Prostate gland (tissue), 2 donors: ENCODE measurements around the gene P2RX1.

Experiments
- POLR2A ChIP-seq: fragments of 450-650 bp; IDR thresholded peaks from one replicate; pipeline ENCODE4 v1.6.1; 2016; ENCODE audit warnings: antibody characterized with exemption, mild to moderate bottlenecking
- TF ChIP-seq, protein P1 (sequence below), 4 experiments: fragments of 200-600 bp in 2 of 4; fragments of 450-650 bp in 2 of 4; sonication (generic) in 2 of 4; IDR thresholded peaks; 1 replicate in 3 of 4; 2 replicates in 1 of 4; pipeline ENCODE4 v1.5.1; 2016 to 2019; ENCODE audit warnings: antibody characterized with exemption in 4 of 4, mild to moderate bottlenecking in 2 of 4, moderate library complexity in 2 of 4

DNA sequence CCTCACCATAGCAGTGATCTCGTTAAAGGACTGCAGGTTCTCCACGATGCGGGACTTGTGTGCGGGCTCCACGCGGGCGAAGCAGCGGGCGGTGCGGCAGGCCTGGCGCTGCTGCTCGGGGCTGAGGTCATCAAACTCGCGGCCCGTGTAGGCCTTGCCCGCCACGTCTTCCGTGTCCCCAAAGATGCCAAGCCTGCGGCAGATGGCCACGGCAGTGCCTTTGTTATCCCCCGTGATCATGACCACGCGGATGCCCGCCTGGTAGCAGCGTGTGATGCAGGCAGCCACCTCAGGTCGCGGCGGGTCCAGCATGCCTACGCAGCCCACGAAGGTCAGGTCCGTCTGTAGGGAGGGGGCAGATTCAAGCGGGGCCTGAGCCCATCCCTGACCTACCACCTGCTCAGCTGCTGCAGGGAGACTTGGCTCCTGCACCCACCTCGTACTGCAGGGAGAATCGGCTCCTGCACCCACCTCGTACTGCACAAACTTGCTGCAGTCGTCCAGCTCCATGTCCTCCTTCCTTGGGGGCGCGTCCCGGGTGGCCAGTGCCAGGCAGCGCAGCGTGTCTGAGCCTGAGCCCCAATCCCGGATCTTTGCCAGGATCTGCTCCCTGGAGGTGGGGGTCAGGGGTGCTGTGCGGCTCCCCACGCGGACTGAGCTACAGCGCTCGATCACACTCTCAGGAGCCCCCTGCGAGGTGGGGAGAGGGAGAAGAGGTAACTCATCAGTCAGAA is 24.9 kb upstream of the P2RX1 start:
- TF ChIP-seq, protein P1, sequence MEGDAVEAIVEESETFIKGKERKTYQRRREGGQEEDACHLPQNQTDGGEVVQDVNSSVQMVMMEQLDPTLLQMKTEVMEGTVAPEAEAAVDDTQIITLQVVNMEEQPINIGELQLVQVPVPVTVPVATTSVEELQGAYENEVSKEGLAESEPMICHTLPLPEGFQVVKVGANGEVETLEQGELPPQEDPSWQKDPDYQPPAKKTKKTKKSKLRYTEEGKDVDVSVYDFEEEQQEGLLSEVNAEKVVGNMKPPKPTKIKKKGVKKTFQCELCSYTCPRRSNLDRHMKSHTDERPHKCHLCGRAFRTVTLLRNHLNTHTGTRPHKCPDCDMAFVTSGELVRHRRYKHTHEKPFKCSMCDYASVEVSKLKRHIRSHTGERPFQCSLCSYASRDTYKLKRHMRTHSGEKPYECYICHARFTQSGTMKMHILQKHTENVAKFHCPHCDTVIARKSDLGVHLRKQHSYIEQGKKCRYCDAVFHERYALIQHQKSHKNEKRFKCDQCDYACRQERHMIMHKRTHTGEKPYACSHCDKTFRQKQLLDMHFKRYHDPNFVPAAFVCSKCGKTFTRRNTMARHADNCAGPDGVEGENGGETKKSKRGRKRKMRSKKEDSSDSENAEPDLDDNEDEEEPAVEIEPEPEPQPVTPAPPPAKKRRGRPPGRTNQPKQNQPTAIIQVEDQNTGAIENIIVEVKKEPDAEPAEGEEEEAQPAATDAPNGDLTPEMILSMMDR (IDR thresholded peaks at IDR 0.05): no peak
- no peak for TF ChIP-seq POLR2A
